Heart left ventricle (tissue), 13 donors: ENCODE measurements around the gene RAB28.

Experiments used
- CTCF ChIP-seq, 12 donors: fragments of 200-600 bp; sonication (generic) in 4 of 12; IDR thresholded peaks; one replicate each; pipeline versions ENCODE4 v1.5.0 to v1.8.0; 2018 to 2022; ENCODE audit warnings: antibody characterized with exemption in 12 of 12, mild to moderate bottlenecking in 5 of 12
- POLR2A ChIP-seq, 2 donors: fragments of 450-650 bp; IDR thresholded peaks; one replicate each; pipeline ENCODE4 v1.6.1; 2017; ENCODE audit warnings: antibody characterized with exemption in 2 of 2, mild to moderate bottlenecking in 2 of 2, moderate library complexity in 2 of 2
- donor health status: ischemic (EF 13 %, LVEDD 7.1; RV severe dilation, severe dysfunction).
- donor health status: DM: no; HTN: yes; CAD: no.
- donor health status: DM: no; HTN: no; CAD: no.
- donor health status: ischemic (EF 25% LVEDD 6.9; RV normal size, moderate dysfunction).
- donor health status: ischemic (EF 25% LVEDD 5.7; RV mildly dilated, moderate dysfunction).
- donor health status: ischemic (EF 35%, LVEDD 5.7; RV mildly dilated, moderate dysfunction).
- donor health status: nonischemic (EF 11% LVEDD 7.7; RV severe dilation, severe dysfunction).
- donor health status: DM: yes; HTN: yes; CAD: no.
- donor health status: PGD.
- donor health status: ischemic (EF 29% LVEDD 5.4; RV normal size, mild dysfunction).
- donor health status: nonischemic (EF 23%, LVEDD 6.1; RV moderate dilation, normal function).

GRCh38 chr4:13323921-13324320 lies 160.2 kb downstream of the RAB28 start:
- TF ChIP-seq CTCF (IDR thresholded peaks at IDR 0.05), result no peak
- no peak for TF ChIP-seq POLR2A (IDR thresholded peaks at IDR 0.05)
